ENCODE measurements around the gene LRRK1.

Gene LRRK1

GRCh38 chr15:100909989-100910955, 8.9 kb upstream of the LRRK1 start:
- DNase-seq (ENCODE audit: low read depth in 2 of 2): no peak

- DNase-seq (ENCODE audit: low read depth in 2 of 2): no peak
Measured at GRCh38 chr15:100911086-100911485, 8.1 kb upstream of the LRRK1 start.

- DNase-seq (ENCODE audit: low read depth in 2 of 2): no peak
Measured at GRCh38 chr15:100913961-100914360, 5.2 kb upstream of the LRRK1 start.

GRCh38 chr15:100914876-100915275, 4.3 kb upstream of the LRRK1 start:
- no peak for DNase-seq (ENCODE audit: low read depth in 2 of 2)

DNA sequence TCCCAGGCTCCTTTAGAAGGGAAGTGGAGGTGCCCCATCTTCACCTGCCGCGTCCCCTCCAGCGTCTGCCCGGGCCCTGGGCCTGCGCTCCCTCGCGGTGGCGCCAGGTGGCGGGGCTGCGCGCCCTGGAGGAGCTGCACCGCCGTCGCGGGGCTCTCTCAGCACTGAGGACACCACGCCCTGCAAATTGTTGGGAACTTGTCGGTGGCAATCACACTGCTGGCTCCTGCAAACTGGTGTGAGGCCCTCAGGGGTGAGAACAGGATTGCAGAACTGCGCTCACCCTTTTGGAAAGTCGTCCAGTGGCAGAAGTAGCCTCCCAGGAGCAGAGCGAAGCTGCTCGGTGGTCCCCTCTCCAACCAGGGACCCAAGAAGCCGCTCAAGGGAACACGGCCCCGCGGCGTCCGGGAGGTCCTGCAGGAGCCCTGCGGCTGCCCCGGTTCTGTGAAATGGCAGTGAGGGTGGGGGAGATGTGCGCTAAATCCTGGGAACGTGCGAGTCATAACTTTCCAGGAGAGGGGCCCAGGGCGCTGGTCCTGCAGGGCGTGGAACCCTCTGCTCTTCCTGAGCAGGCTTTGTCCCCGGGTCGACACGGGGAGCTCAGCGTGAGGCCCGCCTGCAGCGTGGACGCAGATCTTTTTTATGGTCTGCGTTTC, 995 bp upstream of the LRRK1 start:
- DNase-seq (ENCODE audit: low read depth in 2 of 2): peak; percentile 45 to 65

DNA sequence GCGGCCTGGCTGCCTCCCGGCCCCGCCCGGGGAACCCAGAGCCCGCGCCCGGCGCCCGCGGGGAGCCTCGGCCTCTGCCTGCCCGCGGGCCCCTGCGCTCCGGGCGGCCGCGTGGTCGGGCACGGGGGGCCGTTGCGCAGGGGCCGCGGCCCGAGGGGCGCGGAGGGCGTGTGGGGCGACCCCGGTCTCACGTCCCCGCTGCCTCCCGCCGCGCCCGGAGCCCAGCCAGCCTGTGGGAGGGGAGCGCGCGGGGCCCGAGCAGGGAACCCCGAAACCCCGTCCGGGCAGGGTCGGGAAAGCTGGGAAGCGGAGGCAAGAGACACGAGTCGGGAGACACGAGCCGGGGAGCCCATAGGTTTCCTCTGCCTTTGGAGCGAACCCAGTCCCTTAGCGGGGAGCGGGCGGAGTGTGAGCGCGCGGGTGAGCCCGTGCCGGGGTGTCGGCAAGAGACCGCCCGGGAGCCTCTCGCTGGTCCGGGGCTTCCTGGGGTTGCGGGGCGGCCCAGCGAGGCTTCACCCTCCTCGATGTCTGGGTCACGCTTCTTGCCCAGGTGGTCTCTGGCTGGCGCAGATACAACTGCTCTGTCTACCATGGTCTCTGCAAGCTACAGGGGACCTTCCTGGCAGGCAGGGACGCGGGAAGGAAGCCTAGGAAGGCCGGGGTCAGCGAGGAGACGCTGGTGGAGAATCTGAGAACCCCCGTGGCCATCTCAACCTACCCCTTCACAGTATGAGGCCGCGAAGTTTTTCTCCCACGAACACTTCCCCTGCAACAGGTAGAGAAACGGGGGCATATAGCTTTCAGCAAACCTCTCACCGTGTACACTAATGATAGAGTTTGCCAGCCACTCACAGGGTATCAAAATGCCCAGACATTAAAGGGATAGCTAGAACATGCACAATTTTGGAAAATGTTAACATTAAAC, 586 bp downstream of the LRRK1 start:
- no peak for DNase-seq (ENCODE audit: low read depth in 2 of 2)

DNA sequence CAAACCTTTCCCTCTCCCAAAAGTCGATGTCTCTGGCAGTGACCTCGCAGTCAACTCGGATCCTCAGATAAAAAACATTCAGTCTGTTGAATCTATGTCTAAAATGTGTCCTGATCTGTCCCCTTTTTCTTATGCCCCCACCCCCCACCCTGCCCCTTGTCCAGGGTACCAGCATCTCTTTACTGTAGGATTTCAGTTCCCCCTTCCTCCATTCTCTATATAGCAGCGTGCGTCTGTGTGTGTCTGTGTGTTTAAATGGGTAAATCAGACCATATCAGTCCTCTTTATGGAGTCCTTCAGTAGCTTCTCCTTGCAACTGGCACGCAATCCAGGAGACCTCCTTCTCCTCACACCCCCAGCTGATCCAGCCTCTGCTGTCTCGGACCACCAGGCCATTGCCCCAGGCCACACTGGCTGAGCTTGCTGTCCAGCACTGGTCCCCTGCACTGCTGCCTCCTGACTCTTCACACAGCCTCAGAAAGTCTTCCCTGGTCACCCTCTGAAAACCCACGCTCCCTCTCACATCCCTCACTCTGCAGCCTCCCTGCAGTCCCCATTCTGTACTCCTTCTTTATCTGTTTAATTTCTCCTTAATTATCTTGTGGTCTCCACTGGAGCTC, 1.5 kb downstream of the LRRK1 start:
- DNase-seq (ENCODE audit: low read depth in 2 of 2): no peak

- DNase-seq (ENCODE audit: low read depth in 2 of 2): no peak
Measured at GRCh38 chr15:100922192-100923040, 3.3 kb downstream of the LRRK1 start.

GRCh38 chr15:100923076-100923475, 3.9 kb downstream of the LRRK1 start:
- DNase-seq (ENCODE audit: low read depth in 2 of 2): no peak

DNA sequence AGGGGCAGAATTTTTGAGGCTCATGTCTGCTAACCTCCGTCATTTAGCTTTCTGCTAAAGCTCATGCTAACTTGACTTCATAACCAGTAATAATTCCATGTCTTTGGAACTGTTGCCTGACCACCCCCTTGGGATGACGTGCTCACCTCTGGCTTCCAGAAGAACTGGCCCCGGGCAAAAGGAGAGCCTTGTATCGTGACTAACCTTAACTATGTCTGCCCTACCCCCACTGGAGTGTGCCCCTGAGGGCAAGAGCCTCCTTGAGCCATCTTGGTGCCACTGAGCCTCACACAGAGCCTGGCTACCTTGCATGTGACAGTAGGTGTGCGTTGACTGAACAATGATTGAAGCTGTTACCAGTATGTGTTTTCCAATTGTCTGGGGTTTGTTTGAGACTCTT, 4.7 kb downstream of the LRRK1 start:
- no peak for DNase-seq (ENCODE audit: low read depth in 2 of 2)

DNA sequence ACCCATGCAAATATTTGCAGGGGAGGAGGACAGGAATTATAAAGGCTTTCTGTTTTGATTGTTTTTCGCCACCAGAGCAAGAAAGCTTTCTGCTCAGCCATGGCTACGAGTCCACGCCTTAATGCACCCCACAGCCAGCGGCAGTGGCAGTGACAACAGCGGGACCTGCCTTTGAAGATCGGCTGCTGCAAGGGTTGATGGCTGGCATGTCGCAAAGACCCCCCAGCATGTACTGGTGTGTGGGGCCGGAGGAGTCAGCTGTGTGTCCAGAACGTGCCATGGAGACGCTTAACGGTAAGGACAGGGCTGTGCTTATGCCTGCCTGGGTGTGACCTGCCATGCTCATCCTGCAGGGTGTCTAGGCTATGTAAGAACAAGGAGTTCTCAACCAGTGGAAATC, 5.3 kb downstream of the LRRK1 start:
- DNase-seq (ENCODE audit: low read depth in 2 of 2): no peak

DNA sequence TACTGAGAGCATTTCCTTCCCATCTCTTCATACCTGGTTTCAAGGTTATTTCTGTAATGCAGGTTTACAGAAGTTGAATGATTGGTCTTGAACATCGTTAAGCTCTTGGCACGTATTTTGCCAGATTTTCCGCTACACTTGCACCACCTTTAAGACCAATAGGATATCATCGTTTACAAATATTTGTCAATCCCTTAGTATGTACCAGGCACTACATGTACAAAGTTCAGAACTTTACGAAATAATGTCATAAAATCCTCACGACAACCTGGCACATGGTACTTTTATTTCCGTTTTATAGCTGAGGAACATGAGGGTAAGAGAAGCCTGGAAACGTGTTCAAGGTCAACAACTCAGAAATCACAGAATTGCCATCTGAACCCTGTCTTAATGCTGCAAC, 6.3 kb downstream of the LRRK1 start:
- no peak for DNase-seq (ENCODE audit: low read depth in 2 of 2)

DNA sequence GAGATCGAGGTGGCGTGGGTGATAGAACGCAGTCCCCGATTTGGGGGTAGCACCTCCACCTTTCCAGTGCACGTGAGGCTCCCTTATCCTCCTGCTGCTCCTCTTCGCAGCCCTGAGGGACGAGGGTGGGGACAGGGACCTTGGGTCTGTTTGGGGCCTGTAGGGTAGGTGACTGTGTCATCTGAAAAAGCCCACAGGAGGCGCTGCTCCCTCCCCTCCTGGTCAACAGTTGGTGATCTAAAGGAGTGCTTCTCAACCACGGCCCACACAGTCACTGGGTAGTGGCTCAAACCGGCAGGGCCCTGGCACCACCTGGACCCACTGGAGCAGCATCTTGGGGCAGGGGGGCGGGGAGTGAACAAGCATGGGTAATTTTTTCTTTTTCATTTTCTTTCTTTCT, 7.1 kb downstream of the LRRK1 start:
- no peak for DNase-seq (ENCODE audit: low read depth in 2 of 2)

DNA sequence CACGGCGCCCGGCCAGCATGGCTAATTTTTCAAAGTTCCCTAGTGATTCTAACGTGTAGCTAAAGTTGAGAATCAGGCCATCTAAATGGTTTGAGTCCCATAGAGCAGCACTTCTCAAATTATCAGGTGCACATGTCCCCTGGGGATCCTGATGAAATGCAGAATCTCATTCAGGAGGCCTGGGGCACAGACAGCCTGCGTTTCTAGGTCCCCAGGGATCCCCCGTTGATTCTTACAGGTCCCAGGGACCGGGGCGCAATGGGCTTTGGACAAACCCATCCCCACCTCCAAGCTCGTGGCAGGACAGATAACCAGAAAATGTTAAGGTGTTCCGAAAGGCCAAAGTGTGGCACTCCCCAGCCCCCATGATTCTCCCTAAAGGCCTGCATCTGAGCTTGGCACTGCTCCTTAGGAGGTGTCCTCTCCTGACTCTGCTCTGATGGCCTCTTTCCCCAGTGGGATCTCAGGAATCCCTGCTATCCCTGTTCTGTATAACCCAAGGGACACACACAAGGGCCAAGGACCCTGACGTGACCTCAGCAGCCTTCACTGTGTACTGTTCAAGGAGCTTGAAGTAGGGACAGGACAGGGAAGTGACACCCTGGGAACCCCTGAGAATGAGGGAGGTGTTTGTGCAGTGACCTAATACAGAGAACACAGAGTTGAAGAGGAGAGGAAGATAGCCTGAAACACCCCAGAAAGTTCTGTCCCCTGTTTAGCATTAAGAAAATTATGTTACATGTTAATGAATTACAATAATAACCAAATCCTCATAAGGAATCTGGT, 8.0 kb downstream of the LRRK1 start:
- no peak for DNase-seq (ENCODE audit: low read depth in 2 of 2)

DNA sequence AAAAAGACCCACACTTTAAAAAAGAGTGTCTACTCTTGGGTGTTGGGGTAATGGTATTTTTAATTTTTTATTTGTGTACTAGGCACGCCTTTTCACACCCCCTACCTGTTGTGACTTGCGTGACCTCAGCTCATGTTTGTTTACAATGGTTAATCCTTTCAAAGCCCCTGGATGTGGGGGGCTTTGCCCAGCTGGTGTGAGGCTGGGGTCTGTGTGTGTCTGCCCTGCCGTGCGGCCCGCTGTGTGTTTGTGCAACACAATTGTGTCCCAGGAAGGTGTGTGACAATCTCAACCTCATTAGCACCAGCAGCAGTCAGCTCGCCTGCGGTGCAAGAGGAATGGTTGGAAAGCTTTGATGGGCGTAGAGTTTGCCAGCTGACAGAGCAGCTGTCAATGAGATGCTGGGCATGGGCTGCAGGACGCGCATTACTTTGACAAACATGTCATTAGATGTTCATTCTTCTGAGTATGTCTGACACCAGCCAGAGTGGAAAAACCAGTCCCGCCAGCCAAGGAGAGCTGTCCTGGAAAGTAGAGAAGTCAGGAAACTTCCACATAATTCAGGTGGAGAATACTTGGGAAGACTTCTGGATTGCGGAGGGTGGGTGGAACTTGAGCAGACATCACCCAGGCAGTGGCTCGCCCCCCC, 9.6 kb downstream of the LRRK1 start:
- no peak for DNase-seq (ENCODE audit: low read depth in 2 of 2)

DNA sequence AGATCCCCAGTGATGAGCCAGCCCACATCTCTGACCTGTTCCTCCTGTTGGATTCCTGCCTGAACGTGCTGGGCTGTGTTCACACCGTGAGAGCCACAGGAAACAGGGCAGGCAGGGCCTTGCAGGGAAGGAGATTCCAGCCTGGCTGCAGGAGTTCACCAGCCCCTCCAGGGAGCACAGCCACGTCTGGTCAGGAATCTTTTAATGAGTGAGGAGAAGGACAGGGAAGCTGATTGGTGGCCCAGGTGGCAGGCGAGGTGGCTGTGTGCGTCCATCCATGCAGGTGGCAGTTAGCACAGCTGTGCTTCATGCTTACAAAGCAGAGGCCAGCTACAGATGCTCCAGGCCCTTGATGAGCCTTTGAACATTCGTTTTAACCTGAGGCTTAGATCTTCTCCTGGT, 10.5 kb downstream of the LRRK1 start:
- no peak for DNase-seq (ENCODE audit: low read depth in 2 of 2)

DNA sequence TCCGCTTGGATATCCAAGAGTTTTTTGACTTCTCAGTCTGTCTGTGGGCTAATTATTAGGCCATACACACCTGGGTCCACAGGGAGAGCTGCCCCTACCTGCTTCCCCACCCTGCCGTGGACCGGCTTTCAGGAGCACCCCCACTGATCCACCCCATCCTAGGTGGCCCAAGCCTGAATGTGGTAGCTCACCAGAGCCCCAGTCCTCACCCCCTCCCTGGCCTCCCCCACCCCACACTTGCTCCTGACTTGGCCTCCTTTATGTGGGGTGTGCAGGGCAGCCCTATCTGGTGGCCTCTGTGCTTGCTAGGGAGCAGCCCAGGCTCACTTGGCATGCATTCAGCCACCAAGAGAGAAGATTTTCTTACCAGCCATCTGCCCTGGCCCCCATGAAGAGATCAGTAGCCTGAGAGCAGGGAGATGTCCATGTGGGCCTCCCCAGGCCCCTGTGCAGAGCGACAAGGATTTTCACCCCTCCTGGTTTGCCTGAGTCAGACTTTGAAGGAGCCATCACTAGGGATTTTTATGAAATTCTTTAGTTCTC, 11.2 kb downstream of the LRRK1 start:
- no peak for DNase-seq (ENCODE audit: low read depth in 2 of 2)

DNA sequence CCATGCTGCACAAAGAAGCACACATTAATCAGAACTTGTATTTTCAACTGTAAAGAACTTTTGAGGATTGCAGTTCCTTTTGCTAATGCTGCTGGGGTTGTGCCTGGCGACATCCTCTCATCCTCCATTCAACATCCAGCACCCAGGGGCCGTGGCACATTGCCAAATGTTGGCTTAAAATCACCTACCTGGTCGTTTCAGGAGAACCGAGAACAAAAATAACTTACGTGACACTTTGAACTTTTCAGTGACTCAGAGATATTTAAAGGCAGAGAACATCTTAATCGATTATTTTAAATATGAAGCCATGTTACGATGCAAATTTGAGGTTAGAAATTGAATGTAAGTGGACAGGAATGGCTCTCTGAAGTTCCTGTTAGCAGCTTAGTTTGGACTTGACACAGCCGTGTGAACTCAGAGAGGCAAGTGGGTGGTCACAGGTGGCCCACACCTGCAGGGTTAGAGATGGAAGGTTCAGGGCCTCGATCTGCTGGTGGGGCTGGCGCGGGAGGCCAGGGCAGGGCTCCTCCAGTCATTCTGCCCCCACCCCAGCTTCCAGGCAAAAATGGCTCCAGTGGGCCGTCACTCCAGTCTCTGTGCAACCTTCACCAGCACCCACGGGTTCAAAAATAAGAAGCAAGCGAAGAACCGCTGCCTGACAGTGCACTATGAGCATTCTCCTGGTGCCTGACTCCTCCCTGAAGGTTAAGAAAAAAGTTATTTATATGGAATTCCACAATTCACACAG, 12.2 kb downstream of the LRRK1 start:
- no peak for DNase-seq (ENCODE audit: low read depth in 2 of 2)
